NK-92 (cell line): ENCODE data around the gene IMPA2.
"Not testable (repeated sequence)": the region's sequence is repeated elsewhere in the genome, so short reads cannot be mapped to it uniquely, and the experiment has no call there.

Source experiments
- DNase-seq: peaks from one replicate; lab custom pipeline; 2025; ENCODE audit not compliant: unreplicated experiment; lab: John Stamatoyannopoulos, UW

IMPA2 gene

GRCh38 chr18:12028040-12028628 is 46.8 kb downstream of the IMPA2 start:
- no peak for DNase-seq

- no peak for DNase-seq
These were observed 47.4 kb downstream of the IMPA2 start for GRCh38 chr18:12028674-12029073.

DNA sequence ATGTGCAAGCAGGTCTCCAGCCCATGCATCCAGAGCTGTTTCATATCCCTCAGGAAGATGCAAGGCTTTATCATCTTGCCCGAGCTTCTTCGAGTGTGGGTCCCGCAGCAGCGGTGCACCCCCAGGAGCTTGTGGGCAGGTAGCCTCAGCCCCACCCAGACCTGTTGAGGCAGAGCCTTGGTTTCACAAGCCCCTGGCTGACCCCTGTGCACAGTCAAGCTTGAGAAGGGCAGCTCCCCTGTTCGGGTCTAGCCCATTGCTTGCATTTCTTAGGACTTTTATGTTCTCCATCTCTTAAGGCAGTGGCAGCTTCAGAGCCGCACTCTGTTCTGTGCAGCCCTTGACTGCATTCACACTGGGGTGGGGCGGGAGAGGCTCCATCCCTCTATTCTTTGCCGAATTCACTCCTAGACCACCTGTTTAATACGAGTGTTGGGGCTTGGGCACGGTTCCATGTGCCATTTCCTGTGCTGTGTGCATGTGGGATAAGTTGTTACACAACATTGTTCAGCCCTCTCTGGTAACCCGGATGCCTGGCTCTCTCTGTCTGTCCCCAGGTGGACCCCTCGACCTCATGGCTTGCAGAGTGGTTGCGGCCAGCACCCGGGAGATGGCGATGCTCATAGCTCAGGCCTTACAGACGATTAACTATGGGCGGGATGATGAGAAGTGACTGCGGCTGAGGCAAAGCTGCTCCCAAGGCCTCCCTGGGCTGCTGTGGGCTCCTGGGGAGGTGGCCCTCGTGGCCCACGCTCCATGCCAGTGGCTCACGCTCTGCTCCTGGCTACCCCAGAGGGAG is 48.7 kb downstream of the IMPA2 start:
- no peak for DNase-seq

DNA sequence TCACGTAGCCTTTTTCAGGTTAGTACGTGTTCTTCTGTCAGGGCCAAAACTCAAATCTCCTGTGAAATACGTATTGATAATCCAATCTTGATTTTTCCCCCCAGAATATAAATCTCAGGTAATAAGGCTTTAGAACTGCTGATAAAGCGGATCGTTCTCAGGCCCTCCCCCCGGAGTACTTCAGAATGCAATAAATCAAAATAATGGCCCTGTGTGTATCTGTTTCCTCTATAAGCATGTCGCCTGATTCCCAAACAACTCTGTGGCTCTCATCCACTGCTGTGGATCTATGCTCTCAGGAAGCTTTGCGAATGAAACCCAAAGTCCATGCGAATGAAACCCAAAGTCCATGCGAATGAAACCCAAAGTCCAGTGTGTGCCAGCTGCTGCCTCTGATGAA is 49.4 kb downstream of the IMPA2 start:
- no peak for DNase-seq

DNA sequence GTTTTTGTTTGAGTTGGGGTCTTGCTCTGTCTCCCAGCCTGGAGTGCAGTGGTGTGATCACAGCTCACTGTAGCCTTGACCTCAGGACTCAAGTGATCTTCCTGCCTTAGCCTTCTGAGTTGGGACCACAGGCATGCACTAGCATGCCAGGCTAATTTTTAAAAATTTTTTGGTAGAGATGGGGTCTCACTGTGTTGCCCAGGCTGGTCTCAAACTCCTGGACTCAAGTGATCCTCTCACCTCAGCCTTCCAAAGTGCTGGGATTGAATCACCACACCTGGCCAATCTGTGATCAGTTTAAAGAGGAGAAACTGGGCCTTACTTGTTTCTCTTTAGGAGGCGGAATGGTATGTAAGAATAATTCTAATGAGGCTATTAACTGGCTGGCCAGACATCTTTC is 49.9 kb downstream of the IMPA2 start:
- no peak for DNase-seq

DNA sequence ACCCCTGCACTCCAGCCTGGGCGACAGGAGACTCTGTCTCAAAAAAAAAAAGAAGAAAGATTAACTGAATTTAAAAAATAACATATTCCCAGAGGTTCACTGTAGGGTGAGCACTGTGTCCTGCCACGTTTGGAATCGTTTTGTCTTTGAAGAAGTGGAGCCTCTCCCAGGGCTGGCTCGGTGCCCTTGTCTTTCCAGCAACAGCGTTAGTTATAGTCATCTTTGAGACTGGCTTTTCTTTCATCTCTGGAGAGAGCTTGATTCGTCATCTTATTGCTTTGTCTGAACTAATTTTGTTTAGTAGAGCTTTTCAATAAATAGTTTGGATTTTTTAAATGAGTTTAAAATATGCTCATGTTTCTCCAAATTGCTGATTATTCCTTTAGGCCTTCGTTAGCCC is 50.5 kb downstream of the IMPA2 start:
- DNase-seq: no peak

GRCh38 chr18:12032786-12033642 is 51.7 kb downstream of the IMPA2 start:
- DNase-seq: no peak

DNA sequence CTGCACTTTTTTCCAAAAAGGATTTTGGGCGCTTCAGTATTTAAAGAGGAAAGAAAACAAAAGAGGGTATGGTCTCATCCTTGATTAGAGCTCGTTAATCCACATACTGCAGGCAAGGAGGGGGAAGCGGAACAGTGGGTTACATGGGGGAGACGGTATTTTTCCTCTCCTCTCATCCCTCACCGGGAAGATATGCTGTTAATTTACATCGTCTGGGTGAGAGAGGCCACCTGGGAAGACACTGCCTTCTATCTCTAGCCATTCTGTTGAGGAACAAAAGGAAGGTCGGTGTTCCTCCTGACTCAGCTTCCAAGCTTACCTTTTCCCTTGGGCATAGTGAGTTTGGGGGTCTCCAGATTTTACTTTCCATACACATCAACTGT is 52.3 kb downstream of the IMPA2 start:
- DNase-seq: no peak

DNA sequence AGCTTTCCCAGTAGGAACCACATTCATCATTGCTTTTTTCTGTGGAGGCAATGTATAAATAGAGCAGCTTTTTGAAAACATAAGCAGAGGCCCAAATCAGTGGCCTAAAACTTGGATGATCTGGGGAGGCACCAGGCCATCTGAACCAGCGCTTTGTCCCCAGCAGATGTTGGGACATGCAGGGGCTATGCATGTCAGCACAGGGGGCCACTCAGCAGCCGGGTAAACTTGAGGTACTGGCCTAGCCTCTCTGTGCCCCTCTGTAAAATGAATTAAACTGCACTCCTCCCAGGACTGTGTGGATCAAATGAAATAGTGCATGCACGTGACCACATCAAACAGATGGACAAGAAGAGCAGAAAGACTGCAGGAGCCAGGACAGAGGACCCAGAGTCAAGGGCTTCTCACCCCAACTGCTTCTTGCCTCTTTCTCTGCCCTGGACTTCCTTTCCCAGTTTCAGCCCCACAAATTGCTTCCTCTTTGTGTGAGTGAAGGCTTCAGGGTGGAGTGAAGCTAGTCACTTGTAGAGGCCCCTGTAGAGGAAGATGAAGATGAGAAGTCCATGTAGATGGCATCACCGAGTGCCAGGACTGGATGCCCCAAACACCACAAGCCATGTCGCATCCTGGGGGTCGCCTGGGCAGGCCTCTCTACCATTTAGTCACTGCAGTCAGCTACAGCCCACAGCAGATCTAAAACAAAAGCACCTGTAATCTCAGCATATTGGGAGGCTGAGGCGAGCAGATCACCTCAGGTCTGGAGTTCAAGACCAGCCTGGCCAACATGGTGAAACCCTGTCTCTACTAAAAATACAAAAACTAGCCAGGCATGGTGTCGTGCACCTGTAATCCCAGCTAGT is 53.2 kb downstream of the IMPA2 start:
- no peak for DNase-seq

- no peak for DNase-seq
These were observed 54.2 kb downstream of the IMPA2 start for GRCh38 chr18:12035481-12035880.

DNA sequence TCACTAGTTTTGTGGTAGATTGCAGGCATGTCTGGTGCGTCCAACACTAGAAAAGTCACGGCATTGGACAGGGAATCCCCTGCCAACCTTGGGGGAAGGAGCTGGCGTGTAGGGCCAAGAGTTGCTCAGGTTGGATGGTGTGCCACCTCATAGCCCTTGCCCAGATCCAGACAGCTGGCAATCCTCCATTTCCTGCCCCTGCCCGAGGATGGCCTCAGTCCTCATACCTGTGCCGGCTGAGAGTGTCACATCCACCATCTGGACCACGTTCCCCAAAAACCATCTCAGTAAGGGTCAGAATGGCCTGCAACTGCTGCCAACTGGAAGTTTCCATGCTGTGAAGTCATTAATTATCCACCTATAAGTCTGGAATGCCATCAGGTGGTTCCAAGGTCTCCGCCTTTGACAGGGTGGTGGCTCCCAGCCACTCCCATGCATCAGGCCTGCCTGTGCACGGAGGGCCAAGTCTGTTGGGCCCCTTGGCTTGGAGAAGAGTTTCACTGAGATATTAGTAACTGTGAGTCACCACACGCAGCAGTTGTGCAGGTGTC is 55.0 kb downstream of the IMPA2 start:
- DNase-seq: no peak

GRCh38 chr18:12038082-12038638 is 56.9 kb downstream of the IMPA2 start:
- no peak for DNase-seq

DNA sequence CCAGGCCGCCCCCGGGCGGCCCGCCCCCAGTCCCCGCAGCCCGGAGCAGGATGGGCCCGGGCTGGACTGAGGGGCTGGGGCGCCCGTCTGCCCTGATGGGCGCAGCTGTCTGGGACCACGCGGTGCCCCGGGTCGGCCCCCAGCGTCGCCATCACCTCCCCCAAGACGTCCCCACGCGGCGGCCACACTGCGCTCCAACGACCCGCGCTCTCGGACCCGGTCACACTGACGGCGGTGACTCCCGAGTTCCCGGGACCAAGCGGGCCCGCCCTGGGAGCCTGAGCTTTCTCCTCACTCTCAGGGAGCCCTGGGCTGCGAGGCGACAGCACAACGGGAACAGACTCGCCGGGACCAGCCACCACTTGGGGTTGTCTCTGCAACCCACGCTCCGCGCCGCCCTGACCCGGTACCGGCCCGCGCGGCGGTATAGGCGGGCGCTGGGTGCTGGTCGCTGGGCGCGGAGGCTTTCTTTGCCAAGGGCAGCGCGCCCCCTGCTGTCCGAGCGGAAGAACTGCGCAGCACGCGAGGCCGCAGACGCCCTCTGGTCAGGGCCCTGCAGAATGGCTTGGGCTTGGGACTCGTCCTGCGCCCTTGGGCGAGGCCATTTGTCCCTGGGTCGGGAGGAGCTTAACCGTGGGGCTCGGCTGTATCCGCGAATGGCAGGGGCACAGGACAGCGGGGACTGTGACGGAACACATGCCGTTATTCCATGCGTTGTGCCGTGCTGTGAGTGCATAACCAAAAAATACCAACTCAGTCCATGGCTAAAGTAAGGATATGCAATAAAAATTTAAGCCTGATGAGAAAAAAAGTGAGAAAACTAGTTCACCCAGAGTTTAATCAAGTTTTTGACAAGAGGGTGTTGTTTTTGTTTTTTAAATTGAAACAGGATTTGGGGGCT is 57.6 kb downstream of the IMPA2 start:
- DNase-seq: no peak

DNA sequence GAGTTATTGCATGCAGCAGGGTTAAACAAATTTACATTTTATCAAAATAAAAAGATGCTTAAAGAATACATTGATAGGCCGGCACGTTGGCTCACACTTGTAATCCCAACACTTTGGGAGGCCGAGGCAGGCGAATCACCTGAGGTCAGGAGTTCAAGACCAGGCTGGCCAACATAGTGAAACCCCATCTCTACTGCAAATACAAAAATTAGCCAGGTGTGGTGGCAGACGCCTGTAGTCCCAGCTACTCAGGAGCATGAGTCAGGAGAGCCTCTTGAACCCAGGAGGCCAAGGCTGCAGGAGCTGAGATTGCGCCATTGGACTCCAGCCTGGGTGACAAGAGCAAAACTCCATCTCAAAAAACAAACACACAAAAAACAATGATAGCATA is 58.2 kb downstream of the IMPA2 start:
- DNase-seq: not testable (repeated sequence)

DNA sequence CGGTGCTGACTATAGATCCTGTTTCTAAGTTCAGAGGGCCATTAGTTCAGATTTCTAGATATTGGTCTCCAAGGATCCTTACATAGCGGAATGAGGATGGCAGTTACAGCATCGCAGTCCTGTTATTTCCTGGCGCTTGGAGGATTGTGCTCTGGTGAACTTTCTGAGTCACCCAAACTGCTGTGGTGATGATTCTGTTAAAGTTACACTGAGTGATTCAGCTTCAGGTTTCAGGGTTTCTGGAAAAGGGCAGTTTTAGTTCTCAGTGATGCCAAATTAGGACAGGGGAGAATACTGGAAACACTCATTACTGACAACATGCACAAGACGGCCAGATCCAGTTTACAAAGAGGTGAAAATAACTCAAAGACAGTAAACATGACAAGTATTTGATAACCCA is 60.3 kb downstream of the IMPA2 start:
- no peak for DNase-seq

- no peak for DNase-seq
These were observed 62.5 kb downstream of the IMPA2 start for GRCh38 chr18:12043811-12044210.

DNA sequence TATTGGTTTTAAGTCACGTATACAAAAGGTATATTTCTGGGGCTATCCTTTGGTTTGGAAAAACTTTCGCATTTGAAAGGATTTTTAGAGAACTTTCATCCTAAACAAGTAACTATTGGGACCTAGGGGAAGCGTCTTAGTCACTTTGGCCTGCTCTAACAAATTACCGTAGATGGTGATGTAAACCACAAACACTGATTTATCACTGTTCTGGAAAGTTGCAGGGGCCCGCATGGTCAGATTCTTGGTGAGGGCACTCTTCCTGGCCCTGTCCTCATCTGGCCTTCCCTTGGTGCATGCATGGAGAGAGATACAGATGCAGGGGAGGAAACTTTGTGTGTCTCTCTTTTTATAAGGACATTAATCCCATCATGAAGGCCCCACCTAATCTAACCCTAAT is 63.3 kb downstream of the IMPA2 start:
- DNase-seq: no peak

DNA sequence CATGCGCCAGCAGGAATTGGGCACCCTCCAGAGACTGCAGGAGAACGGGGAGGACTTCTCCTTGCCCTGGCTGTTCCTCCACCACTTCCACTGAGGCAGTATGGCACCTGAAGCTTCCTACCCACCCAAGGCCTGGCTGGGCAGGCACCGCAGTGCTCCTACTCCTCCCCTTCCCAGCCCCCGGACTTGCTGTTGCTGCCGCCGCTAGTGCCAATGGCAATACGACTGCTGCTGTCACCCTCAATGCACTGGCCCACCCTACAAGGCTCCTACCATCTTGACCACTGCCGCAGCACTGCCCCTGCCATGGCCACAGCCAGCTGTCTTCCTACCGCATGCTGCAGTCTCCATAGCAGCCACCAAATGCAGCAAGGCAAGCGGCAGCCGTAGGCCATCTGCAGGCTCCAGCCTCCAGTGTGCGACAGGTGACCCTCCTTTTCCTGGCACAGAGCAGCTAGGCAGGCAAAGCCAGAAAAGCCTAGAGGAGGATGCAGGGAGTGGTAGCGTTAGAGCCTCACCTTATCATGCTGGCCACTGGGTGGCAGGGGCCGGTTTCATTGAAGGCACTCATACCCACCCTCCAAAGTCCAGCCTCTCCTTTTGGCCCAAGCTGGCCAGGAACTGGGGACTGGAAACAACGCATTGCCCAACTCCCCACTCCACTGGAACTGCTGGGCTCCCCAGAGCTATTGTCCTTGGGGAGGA is 64.9 kb downstream of the IMPA2 start:
- DNase-seq: no peak
